HG03159 (cell line): ENCODE data around the gene SEBOX.

Experiments used
- ATAC-seq: cut with Tn5 transposase; IDR thresholded peaks from one replicate; pipeline ENCODE4 v1.9.1; 2021; ENCODE audit warnings: mild to moderate bottlenecking, moderate library complexity; ENCODE audit not compliant: unreplicated experiment

SEBOX gene

GRCh38 chr17:28364665-28365363 lies at the start of gene SEBOX:
TSS of gene SEBOX (minus strand) at chr17:28365199. CDS start at chr17:28365151, 48 bp downstream.
- no peak for ATAC-seq

DNA sequence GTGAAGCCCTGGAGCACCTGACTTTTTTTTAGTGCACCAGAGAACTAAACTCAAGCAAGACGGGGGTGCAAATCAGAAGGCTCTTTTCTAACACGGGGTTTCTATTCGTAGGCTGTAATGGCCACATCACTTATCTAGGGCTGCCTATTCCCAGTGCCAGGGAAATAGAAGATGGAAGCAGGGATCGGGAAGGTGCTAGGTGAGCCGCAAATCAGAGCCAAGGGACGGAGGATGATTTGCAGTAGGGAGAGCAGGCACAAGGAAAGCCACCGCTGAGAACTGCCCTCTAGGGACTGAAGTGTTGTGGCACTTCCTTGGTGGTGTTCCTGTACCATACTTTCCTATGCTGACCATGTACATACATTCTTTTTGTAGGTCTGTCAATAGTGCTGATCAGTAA lies 48.8 kb upstream of the SEBOX start:
- no peak for ATAC-seq

GRCh38 chr17:28412099-28412498 lies 47.1 kb upstream of the SEBOX start:
- ATAC-seq, result no peak

GRCh38 chr17:28407974-28408306 lies 42.9 kb upstream of the SEBOX start:
- no peak for ATAC-seq

- no peak for ATAC-seq
Observed at GRCh38 chr17:28407130-28407973, 42.4 kb upstream of the SEBOX start.

DNA sequence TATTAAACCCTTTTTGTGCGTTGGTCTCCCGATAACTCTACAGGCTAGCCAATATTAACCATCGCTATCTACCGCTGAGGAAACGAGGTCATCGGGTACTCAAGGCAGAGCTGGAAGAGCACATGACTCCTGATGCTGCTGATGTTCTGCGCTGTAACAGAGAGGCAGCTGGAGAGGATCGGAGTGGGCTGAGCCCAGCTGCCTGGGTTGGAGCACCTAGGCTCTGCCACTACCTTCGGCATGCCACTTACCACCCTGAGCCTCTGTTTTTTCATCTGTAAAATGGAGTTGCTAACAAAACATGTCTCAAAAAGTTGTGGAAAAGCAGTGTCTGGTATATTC lies 41.4 kb upstream of the SEBOX start:
- ATAC-seq, result no peak

- peak; percentile 56 for ATAC-seq
Observed at GRCh38 chr17:28405632-28406472, 40.9 kb upstream of the SEBOX start, which contains the start of gene SLC46A1. TSS of gene SLC46A1 (minus strand) at chr17:28406212. CDS start at chr17:28406114, 98 bp downstream.

DNA sequence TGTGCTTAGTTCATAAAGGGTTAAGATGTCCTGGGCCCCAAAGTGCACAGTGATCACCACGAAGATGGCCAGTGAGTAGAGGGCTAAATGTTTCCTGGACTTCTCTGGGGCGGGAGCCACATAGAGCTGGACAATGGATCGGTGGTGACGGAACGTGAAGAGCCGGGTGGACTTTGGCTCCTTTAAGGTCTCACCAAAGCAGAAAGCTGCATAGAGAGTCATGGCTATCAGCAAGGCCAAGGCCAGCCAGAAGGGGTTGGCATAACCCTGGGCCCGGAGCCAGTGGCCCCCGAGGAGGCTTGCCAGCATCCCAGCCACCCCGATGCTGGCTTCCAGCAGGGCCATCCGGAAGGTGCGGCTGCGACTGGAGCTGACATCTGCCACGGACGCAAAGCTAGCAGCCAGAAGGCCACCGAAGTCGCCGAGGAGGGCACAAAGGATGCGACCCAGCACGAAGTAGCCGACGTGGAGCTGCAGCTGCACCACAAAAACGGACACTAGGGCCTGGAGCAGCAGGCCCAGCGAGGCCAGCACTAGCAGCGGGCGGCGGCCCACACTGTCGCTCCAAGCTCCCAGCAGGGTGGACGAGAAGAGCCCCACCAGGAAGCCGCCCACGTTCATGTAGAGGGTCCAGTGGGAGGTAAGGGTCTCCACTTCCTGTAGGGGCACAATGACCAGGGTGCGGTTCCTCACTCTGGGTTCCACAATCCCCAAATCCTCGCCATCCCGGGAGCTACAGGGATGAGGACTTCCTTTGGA lies 40.0 kb upstream of the SEBOX start:
- no peak for ATAC-seq

DNA sequence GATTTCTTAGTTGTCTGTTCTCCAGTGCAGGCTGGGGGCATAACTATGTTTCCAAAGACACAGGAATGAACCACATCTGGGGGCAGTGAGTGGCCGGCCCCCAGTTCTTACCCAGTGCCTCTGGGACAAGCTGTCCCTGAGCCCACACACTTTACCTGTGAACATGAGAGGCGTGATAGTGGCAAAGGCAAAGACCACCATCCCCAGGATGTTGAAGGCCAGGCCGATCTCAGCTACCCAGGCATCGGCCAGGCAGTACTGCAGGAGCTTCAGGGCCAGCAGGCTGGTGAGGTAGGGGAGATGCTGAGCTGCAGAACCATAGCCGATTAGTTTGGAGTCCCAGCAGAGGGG lies 39.4 kb upstream of the SEBOX start:
- ATAC-seq, result no peak

DNA sequence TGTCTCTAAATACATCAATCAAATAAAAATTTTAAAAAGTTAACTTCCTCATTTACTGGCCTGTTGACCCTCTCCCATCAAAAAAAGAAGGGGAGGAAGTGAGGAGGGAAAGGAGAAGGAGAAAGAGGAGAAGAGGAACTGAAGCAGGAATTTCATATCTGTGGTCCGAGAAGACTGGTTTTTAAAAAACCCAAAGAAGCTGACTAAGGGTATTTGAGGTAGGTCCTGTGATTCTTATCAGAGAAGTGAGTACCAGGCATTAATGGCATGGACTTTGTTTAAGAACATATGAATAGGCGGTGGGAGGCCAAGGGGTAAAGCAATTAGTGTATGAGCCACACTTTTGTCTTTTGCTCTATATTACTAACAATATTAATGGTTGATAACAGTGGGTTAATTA lies 39.0 kb upstream of the SEBOX start:
- ATAC-seq, result no peak

- ATAC-seq, result no peak
Observed at GRCh38 chr17:28402844-28403243, 37.8 kb upstream of the SEBOX start.

DNA sequence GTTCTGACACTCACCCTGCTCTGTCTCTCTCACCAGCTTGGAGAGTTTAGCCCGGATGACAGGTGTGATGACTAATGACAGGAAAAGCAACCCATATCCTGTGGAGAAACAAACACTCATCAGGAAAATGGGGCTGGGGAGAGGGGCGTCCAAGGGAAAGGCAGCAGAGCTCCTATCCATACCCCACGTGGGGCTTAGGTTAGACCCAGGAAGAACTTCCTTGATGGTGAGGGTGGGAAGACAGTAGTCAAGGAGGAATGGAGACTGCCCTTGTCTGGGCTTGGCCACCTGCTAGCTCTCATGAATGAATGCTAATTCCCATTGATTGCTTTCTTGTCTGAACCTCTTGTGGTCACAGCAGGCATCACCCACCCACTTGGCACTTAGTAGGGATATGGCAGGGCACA lies 37.2 kb upstream of the SEBOX start:
- no peak for ATAC-seq

DNA sequence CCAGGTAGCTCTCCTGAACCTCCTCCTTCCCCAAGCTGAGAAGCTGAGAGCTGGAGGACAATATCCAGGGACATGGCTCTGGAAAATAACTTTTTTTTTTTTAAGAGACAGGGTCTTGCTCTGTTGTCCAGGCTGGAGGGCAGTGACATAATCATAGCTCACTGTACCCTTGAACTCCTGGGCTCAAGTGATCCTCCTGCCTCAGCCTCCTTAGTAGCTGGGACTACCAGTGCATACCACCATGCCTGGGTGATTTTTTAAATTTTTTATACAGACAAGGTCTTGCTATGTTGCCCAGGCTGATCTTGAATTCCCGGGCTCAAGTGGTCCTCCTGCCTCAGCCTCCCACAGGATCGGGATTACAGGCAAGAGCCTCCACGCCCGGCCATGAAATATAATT lies 34.8 kb upstream of the SEBOX start:
- no peak for ATAC-seq

DNA sequence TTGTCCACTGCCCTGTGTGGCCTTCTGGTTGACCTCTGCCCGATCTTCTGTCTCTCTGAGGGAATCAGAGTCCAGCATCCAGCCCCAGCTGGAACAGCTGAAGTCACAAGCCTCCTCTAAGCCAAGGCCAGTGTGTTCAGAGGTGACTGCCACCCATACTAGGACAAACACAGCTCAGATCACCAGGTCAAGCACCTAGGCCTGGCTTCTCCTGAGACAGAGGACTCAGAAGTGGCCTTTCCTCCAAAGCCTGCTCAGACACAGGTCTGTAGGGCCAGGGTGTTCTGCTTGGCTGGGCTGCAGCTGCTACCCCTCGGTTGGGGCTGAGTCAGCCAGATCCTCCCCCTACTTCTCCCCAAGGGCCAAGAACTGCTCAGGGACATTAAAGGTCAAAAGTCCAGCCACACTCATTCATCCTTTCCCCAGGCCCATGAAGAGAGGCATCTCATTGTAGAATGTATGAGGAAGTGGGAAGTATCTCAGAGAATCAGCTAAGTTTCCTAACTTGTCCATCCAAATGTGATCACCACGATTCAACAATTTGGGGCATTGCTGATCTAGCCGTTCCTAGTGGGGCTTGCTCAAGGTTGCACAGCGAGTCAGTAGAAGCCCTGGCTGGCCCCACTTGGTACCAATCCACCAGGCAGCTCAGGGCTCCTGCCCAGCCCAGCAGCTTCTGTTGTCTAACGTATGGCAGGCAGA lies 33.4 kb upstream of the SEBOX start:
- no peak for ATAC-seq

DNA sequence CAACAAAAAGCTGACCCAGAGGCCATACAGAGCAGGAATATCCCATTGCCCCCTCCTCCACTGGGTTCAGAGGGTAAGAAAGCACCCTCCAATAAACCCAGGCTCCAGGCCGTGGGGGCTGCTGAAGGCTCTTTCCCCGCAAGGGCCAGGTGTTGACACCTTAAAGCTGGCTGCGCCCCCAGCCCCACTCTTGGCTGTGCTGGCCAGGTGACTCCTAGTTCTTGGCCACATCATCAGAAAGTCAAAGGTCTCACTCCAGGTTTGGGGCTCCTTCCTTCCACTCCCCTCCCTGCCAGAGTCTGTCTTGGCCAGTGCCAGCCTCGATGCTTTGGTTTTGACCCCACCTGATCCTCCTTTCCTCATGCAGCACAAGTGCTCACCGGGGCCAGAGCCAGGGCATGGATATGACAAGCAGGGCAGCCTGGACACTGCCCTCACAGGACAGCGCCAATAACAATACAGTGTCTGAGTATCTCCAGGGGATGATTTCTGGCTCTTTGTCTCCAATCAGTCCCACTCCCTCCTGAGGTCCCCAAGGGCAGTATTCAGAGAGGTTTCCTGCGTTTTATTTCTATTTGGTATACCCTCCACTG lies 32.8 kb upstream of the SEBOX start:
- ATAC-seq, result no peak

- ATAC-seq, result no peak
Observed at GRCh38 chr17:28397275-28397674, 32.3 kb upstream of the SEBOX start.

- ATAC-seq, result no peak
Observed at GRCh38 chr17:28396635-28397239, 31.7 kb upstream of the SEBOX start.

DNA sequence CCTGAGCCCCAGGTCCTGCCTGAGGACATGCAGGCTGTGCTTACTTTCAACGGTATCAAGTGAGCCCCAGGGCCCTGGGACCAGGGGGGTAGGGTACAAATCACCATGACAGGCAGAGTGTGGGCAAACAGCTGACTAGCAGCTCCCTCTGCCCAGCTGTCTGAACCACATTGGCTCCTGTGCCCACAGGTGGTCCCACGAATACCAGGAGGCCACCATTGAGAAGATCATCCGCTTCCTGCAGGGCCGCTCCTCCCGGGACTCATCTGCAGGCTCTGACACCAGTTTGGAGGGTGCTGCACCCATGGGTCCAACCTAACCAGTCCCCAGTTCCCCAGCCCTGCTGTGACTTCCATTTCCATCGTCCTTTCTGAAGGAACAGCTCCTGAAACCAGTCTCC lies 31.0 kb upstream of the SEBOX start:
- no peak for ATAC-seq

GRCh38 chr17:28395426-28395825 lies 30.4 kb upstream of the SEBOX start:
- no peak for ATAC-seq
